Spleen (tissue), 11 donors: ENCODE measurements around the gene LBX2. TPM values are rescaled to one million over a fixed set of nuclear protein-coding genes. Genes with fewer than 3 reads are reported as not detected.

ENCODE experiments used
- DNase-seq: peaks from one replicate; pipeline ENCODE4 v3.0.0-alpha.2; 2020
- H3K27ac ChIP-seq, 8 donors: fragments of 200-600 bp; sonication (generic) in 7 of 8; 1 replicate in 4 of 8; 2 replicates in 4 of 8; pipeline versions ENCODE4 v1.5.0 to v1.8.0; 2016 to 2021; ENCODE audit warnings: inconsistent platforms in 4 of 8, mild to moderate bottlenecking in 4 of 8, moderate library complexity in 1 of 8
- H3K27me3 ChIP-seq, 7 donors: fragments of 200-600 bp; sonication (generic) in 6 of 7; replicated peaks in 1 of 7; 1 replicate in 4 of 7; 2 replicates in 3 of 7; pipeline versions ENCODE4 v1.5.0 to v1.8.0; 2016 to 2021; ENCODE audit warnings: inconsistent platforms in 3 of 7, mild to moderate bottlenecking in 1 of 7
- H3K36me3 ChIP-seq, 6 donors: fragments of 200-600 bp; sonication (generic) in 5 of 6; 1 replicate in 4 of 6; 2 replicates in 2 of 6; pipeline versions ENCODE4 v1.5.0 to v1.8.0; 2016 to 2021; ENCODE audit warnings: inconsistent platforms in 2 of 6
- H3K4me1 ChIP-seq, 6 donors: fragments of 200-600 bp; sonication (generic) in 5 of 6; 1 replicate in 3 of 6; 2 replicates in 3 of 6; pipeline versions ENCODE4 v1.5.0 to v1.8.0; 2016 to 2021; ENCODE audit warnings: inconsistent platforms in 3 of 6
- H3K4me3 ChIP-seq, 8 donors: fragments of 200-600 bp; sonication (generic) in 7 of 8; 1 replicate in 4 of 8; 2 replicates in 4 of 8; pipeline versions ENCODE4 v1.5.0 to v1.8.0; 2016 to 2021; ENCODE audit warnings: inconsistent platforms in 4 of 8, mild to moderate bottlenecking in 4 of 8, moderate library complexity in 2 of 8
- H3K9me3 ChIP-seq, 8 donors: fragments of 200-600 bp; sonication (generic) in 7 of 8; 1 replicate in 4 of 8; 2 replicates in 4 of 8; pipeline versions ENCODE4 v1.5.0 to v1.8.0; 2016 to 2021; ENCODE audit warnings: inconsistent platforms in 4 of 8
- POLR2A ChIP-seq, 3 donors: fragments of 450-650 bp; IDR thresholded peaks; one replicate each; pipeline ENCODE4 v1.5.1; 2017; ENCODE audit warnings: antibody characterized with exemption in 3 of 3, mild to moderate bottlenecking in 1 of 3
- POLR2AphosphoS5 ChIP-seq, 3 donors: sonication (generic); formaldehyde crosslinking; IDR thresholded peaks; one replicate each; pipeline ENCODE4 v1.5.1; 2017; ENCODE audit warnings: antibody characterized with exemption in 3 of 3
- WGBS, 5 donors: extraction: QIAGEN DNeasy Blood & Tissue Kit in 3 of 5; methylation state at CpG; one replicate each; pipeline versions ENCODE4 v1.1.5 to v1.1.7; 2013 to 2018; 5-methylcytosine and 5-hydroxymethylcytosine counted together
- intact Hi-C: fragments of 100-400 bp; cut with DNase I; formaldehyde crosslinking; loops from one replicate; pipeline ENCODE4 v1.15.0; 2023; ENCODE audit warnings: low total_unique reads
- polyA plus RNA-seq, 3 donors: library from polyadenylated mRNA; stranded (reverse); fragments of 200-250 nt; gene quantifications; one replicate each; pipeline ENCODE4 v1.2.1, GENCODE V29; 2013
- total RNA-seq, 7 donors: library from RNA; depleted of rRNA in 3 of 7; stranded (reverse); fragments of >200 nt in 3 of 7; fragmentation: NEBNext Ultra II Directional in 4 of 7; extraction: Animal tissue kit (Norgen Biotek cat#: 25700) in 4 of 7; gene quantifications; one replicate each; pipeline versions ENCODE4 v1.1.0 to v1.2.1, GENCODE V29; 2016 to 2021
- TF ChIP-seq, protein P1 (sequence below), 11 experiments: fragments of 200-600 bp in 7 of 11; fragments of 450-650 bp in 4 of 11; sonication (generic) in 4 of 11; IDR thresholded peaks in 8 of 11; conservative IDR thresholded peaks in 3 of 11; 1 replicate in 7 of 11; 2 replicates in 4 of 11; pipeline versions ENCODE4 v1.4.0 to v1.8.0; 2016 to 2021; ENCODE audit warnings: antibody characterized with exemption in 11 of 11, inconsistent platforms in 4 of 11, mild to moderate bottlenecking in 1 of 11
- donor health status: healthy with polysubstance abuse.
- donor health status: DM: no; HTN: no; CAD: no; lungs with moderate emphysema.
- donor health status: DM: no; HTN: no; CAD: no.
- donor health status: Bipolar disorder and iron deficiency.
- donor health status: healthy.
- donor health status: DM: no; HTN: no; CAD: no.
- donor health status: DM: yes; HTN: yes; CAD: no.

The LBX2 gene
- total and polyA plus RNA-seq, 10 donors, result 0.50 to 2.7 (median 0.91) TPM

DNA sequence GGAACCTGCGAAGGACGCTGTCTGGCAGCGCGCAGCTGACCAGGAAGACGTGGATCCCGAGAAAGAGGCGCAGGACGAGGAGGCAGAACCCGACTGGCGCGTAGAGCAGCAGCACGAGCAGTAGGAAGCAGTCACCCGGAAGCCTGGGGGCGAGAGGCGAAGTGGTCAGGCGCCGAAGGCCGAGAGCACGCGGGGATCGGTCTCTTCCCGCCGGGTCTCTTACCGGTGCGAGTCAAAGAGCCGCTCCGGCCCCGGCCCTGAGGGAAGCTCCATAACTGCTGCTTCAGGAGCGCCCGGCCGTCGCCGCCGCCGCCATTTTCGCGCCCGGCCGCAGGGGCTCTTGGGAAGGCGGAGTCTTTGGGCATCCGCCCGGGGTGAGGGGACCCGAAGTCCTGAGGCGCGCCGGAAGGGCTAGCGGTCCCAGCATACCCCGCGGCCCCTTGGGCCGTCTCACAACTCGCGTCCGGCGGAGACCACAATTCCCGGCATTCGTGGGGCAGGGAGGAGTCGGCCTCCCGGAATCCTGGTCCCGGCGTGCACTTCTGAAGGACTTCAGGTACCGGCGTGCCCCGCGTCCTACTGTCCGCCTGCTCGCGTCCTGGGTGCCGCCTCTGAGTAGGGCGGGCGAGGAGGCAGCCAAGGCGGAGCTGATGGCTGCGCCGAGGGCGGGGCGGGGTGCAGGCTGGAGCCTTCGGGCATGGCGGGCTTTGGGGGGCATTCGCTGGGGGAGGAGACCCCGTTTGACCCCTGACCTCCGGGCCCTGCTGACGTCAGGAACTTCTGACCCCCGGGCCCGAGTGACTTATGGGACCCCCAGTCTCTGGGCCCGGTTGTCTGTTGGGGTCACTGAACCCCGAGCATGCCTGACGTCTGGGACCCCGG lies 30.2 kb upstream of the LBX2 start, which contains the start of the genes AUP1 and HTRA2:
Gene AUP1 (minus strand): TSS at position 350 of the 882 bp plus-strand sequence. CDS start 77 bp downstream, at position 273.
Gene HTRA2 (plus strand): TSS at position 577 of the 882 bp plus-strand sequence. CDS start 74 bp downstream, at position 651.
- H3K4me1 ChIP-seq, result peaks cover 20 to 59% (median 38%) of the 10 kb centered on the region in 6 donors
- H3K9me3 ChIP-seq, result no peaks in the 10 kb centered on the region
- H3K36me3 ChIP-seq, result peaks cover 0 to 72% (median 43%) of the 10 kb centered on the region in 6 donors
- TF ChIP-seq, protein P1, sequence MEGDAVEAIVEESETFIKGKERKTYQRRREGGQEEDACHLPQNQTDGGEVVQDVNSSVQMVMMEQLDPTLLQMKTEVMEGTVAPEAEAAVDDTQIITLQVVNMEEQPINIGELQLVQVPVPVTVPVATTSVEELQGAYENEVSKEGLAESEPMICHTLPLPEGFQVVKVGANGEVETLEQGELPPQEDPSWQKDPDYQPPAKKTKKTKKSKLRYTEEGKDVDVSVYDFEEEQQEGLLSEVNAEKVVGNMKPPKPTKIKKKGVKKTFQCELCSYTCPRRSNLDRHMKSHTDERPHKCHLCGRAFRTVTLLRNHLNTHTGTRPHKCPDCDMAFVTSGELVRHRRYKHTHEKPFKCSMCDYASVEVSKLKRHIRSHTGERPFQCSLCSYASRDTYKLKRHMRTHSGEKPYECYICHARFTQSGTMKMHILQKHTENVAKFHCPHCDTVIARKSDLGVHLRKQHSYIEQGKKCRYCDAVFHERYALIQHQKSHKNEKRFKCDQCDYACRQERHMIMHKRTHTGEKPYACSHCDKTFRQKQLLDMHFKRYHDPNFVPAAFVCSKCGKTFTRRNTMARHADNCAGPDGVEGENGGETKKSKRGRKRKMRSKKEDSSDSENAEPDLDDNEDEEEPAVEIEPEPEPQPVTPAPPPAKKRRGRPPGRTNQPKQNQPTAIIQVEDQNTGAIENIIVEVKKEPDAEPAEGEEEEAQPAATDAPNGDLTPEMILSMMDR (IDR thresholded peaks at IDR 0.05 in 8 of 11, conservative IDR thresholded peaks at IDR 0.05 in 3 of 11), result peak in 5 of 11 experiments; percentile 8 to 33 (median 27)
- TF ChIP-seq POLR2A (IDR thresholded peaks at IDR 0.05), result peak in 1 of 3 donors; percentile 66
- TF ChIP-seq POLR2AphosphoS5 (IDR thresholded peaks at IDR 0.05), result peak; percentile 94 to 98 (median 95)
- intact Hi-C loops, result no loop called here
- peak within 1 kb of the TSS; percentile 83 to 98 (median 89) for H3K4me3 ChIP-seq
- DNase-seq, result peak; percentile 100
- H3K27me3 ChIP-seq, result no peaks in the 10 kb centered on the region
- H3K27ac ChIP-seq, result peak within 1 kb of the TSS; percentile 90 to 98 (median 95)
- 0 to 1% (median 0%) methylated on average over 33 to 87 of the region's 87 CpGs for WGBS, 5 donors

DNA sequence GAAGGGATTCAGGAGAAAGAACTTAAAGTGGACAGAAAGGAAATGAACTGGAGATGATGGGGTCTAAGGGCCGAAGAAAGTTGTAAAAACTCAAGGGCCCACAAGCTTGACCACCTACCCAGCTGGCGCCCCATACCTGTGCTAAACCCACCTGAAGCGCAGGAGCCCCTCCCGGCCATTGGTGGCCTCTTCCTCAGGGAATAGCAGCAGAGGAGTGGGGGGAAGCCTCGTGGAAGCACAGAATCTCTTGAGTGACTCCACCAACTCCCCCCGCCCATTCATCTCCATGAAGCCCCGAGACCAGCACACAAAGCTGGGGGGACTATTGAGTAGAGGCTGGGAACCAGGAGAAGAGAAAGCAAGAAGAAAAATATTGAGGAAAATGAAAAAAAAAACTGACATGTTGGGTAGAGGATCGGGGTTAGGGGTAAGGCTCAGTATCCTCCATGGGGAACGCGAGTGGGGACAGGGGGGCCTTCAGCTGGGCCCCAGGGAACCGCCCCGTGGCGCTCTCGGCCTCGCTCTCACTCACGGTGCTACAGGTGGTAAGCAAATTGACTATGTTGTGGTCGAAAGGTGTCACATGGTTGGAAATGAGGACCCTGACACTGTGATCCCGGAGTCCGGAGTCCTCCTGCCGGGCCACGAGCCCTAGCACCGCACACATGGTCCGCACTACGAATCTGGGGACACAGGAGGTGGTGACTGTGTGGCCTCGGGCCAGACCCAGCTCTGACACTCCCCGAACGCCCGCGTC lies 29.4 kb upstream of the LBX2 start:
- Histone ChIP-seq H3K4me3 (peak overlapping the region; percentile 83 to 98 (median 89)), H3K27ac (peak overlapping the region; percentile 90 to 98 (median 95)), H3K4me1 (peaks cover 20 to 59% (median 38%) of the 10 kb centered on the region in 6 donors), H3K36me3 (peaks cover 0 to 67% (median 43%) of the 10 kb centered on the region in 6 donors), H3K27me3 (no peaks in the 10 kb centered on the region), H3K9me3 (no peaks in the 10 kb centered on the region)
- DNase-seq, result no peak
- WGBS, 5 donors, result 15 to 20% (median 17%) methylated on average over 26 to 29 of the region's 29 CpGs
- intact Hi-C loops, result no loop called here
- TF ChIP-seq POLR2A (IDR thresholded peaks at IDR 0.05) (no peak), POLR2AphosphoS5 (IDR thresholded peaks at IDR 0.05) (no peak)
- TF ChIP-seq, protein P1 (IDR thresholded peaks at IDR 0.05 in 8 of 11, conservative IDR thresholded peaks at IDR 0.05 in 3 of 11), result no peak

GRCh38 chr2:74527741-74528140 lies 28.3 kb upstream of the LBX2 start:
- no peaks in the 10 kb centered on the region for H3K27me3 ChIP-seq
- no peaks in the 10 kb centered on the region for H3K9me3 ChIP-seq
- H3K4me1 ChIP-seq, result peaks cover 20 to 58% (median 38%) of the 10 kb centered on the region in 6 donors
- peak overlapping the region in 1 of 8 donors; percentile 86 for H3K4me3 ChIP-seq
- no peak for DNase-seq
- H3K27ac ChIP-seq, result no peak overlapping the region
- H3K36me3 ChIP-seq, result peaks cover 0 to 57% (median 35%) of the 10 kb centered on the region in 6 donors
- WGBS, 5 donors, result 91 to 98% (median 95%) methylated on average over 9 of the region's 9 CpGs
- TF ChIP-seq, protein P1 (IDR thresholded peaks at IDR 0.05 in 8 of 11, conservative IDR thresholded peaks at IDR 0.05 in 3 of 11), result no peak
- TF ChIP-seq POLR2A (IDR thresholded peaks at IDR 0.05) (no peak), POLR2AphosphoS5 (IDR thresholded peaks at IDR 0.05) (no peak)
- intact Hi-C loops, result no loop called here
